OCI-LY3 (cell line): ENCODE results near the gene ABTB2.
A peak's percentile ranks its signal among the peaks of the same experiment; 100 is the strongest.

Experiments
- H2AFZ ChIP-seq: fragments of 200-600, 300-600 bp; shearing (Covaris generic); 2 replicates; pipeline ENCODE4 v1.6.0; 2014; ENCODE audit warnings: antibody characterized with exemption, low read depth, low read length
- H3K27ac ChIP-seq: fragments of 200-600, 300-600 bp; sonication (generic); 2 replicates; pipeline ENCODE4 v1.5.1; 2014; ENCODE audit warnings: mild to moderate bottlenecking, low read length, moderate library complexity, mixed read lengths
- H3K27me3 ChIP-seq: fragments of 200-600, 300-600 bp; sonication (generic); 2 replicates; pipeline ENCODE4 v1.6.1; 2014; ENCODE audit warnings: low read depth, low read length, mixed read lengths
- H3K36me3 ChIP-seq: fragments of 200-600, 300-600 bp; sonication (generic); replicated peaks from 2 replicates; pipeline ENCODE3; 2014; ENCODE audit warnings: low read depth, low read length, mixed read lengths
- H3K4me1 ChIP-seq: fragments of 300-600, 200-600 bp; sonication (generic); 2 replicates; pipeline ENCODE4 v1.6.1; 2014; ENCODE audit warnings: low read length, mixed read lengths
- H3K4me2 ChIP-seq: fragments of 200-600, 300-600 bp; sonication (generic); 2 replicates; pipeline ENCODE4 v1.6.1; 2014; ENCODE audit warnings: low read length, mixed read lengths
- H3K4me3 ChIP-seq: fragments of 300-600, 200-600 bp; sonication (generic); 2 replicates; pipeline ENCODE4 v1.5.1; 2014; ENCODE audit warnings: antibody characterized with exemption, mild to moderate bottlenecking, low read length, moderate library complexity
- H3K79me2 ChIP-seq: fragments of 300-600, 200-600 bp; shearing (Covaris generic); 2 replicates; pipeline ENCODE4 v1.6.1; 2014; ENCODE audit warnings: mild to moderate bottlenecking, low read length, mixed read lengths
- H3K9ac ChIP-seq: fragments of 300-600, 200-600 bp; shearing (Covaris generic); 2 replicates; pipeline ENCODE4 v1.6.0; 2014; ENCODE audit warnings: mild to moderate bottlenecking, low read length, moderate library complexity
- H3K9me3 ChIP-seq: fragments of 200-600, 300-600 bp; shearing (Covaris generic); 2 replicates; pipeline ENCODE4 v1.6.1; 2014; ENCODE audit warnings: low read length, mixed read lengths; ENCODE audit not compliant: insufficient read depth
- H4K20me1 ChIP-seq: fragments of 200-600, 300-600 bp; sonication (generic); 2 replicates; pipeline ENCODE4 v1.6.1; 2016; ENCODE audit warnings: low read length, mixed read lengths; ENCODE audit not compliant: insufficient read depth
- EZH2phosphoT487 ChIP-seq: fragments of 200-600 bp; shearing (Covaris generic); IDR thresholded peaks from 2 replicates; pipeline ENCODE4 v1.6.1; 2018; ENCODE audit warnings: antibody characterized with exemption, mixed run types, low read depth
- TF ChIP-seq, protein P1 (sequence below): fragments of 200-600, 300-600 bp; sonication (generic); IDR thresholded peaks from 2 replicates; pipeline ENCODE4 v1.5.1; 2014; ENCODE audit warnings: antibody characterized with exemption, low read length, low read depth

ABTB2 gene

GRCh38 chr11:34149274-34149673 lies 208.5 kb downstream of the ABTB2 start:
- no peak overlapping the region for H3K4me3 ChIP-seq
- H2AFZ ChIP-seq = no peak overlapping the region
- peaks cover 72% of the 10 kb centered on the region for H3K36me3 ChIP-seq
- H4K20me1 ChIP-seq = no peaks in the 10 kb centered on the region
- H3K79me2 ChIP-seq = peaks cover 11% of the 10 kb centered on the region; the same call in 1 of the 2 replicates
- no peaks in the 10 kb centered on the region for H3K9me3 ChIP-seq
- peaks cover 50% of the 10 kb centered on the region for H3K4me1 ChIP-seq
- H3K27ac ChIP-seq = no peak overlapping the region
- H3K9ac ChIP-seq = no peak overlapping the region
- TF ChIP-seq, protein P1, sequence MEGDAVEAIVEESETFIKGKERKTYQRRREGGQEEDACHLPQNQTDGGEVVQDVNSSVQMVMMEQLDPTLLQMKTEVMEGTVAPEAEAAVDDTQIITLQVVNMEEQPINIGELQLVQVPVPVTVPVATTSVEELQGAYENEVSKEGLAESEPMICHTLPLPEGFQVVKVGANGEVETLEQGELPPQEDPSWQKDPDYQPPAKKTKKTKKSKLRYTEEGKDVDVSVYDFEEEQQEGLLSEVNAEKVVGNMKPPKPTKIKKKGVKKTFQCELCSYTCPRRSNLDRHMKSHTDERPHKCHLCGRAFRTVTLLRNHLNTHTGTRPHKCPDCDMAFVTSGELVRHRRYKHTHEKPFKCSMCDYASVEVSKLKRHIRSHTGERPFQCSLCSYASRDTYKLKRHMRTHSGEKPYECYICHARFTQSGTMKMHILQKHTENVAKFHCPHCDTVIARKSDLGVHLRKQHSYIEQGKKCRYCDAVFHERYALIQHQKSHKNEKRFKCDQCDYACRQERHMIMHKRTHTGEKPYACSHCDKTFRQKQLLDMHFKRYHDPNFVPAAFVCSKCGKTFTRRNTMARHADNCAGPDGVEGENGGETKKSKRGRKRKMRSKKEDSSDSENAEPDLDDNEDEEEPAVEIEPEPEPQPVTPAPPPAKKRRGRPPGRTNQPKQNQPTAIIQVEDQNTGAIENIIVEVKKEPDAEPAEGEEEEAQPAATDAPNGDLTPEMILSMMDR = no peak
- TF ChIP-seq EZH2phosphoT487 = no peak
- H3K4me2 ChIP-seq = no peak overlapping the region
- no peaks in the 10 kb centered on the region for H3K27me3 ChIP-seq

- Histone ChIP-seq H3K27ac (no peak overlapping the region), H2AFZ (no peak overlapping the region), H3K79me2 (peaks cover 6% of the 10 kb centered on the region; the same call in 1 of the 2 replicates), H3K4me1 (peaks cover 50% of the 10 kb centered on the region), H3K4me2 (no peak overlapping the region), H4K20me1 (no peaks in the 10 kb centered on the region), H3K27me3 (no peaks in the 10 kb centered on the region), H3K4me3 (no peak overlapping the region), H3K36me3 (peaks cover 70% of the 10 kb centered on the region), H3K9ac (no peak overlapping the region), H3K9me3 (no peaks in the 10 kb centered on the region)
- no peak for TF ChIP-seq EZH2phosphoT487
- TF ChIP-seq, protein P1 = no peak
Observed at GRCh38 chr11:34148504-34149165, 209.2 kb downstream of the ABTB2 start.

DNA sequence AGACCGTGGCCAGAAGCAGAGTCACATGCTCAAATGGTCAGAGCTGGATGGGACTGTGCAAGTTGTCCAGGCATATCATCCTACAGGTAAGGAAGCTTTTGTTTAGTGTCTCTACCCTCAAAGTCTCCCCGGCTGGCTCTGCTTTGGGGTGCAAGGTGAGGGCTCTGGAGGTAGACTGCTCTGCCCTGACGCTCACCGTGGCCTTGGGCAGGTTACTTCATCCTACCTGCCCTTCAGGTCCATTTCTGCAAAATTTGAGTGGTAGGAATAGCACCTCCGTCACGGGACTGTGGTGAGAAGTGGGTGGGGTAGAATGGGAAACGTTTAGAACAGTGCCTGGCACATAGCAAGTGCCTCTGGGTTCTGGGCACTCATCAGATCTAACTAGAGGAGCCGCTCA lies 210.2 kb downstream of the ABTB2 start:
- peaks cover 45% of the 10 kb centered on the region for H3K4me1 ChIP-seq
- H3K79me2 ChIP-seq = peaks cover 4% of the 10 kb centered on the region; the same call in 1 of the 2 replicates
- no peaks in the 10 kb centered on the region for H3K9me3 ChIP-seq
- H3K4me3 ChIP-seq = no peak overlapping the region
- no peaks in the 10 kb centered on the region for H3K27me3 ChIP-seq
- no peak overlapping the region for H2AFZ ChIP-seq
- no peak overlapping the region for H3K27ac ChIP-seq
- peaks cover 76% of the 10 kb centered on the region for H3K36me3 ChIP-seq
- TF ChIP-seq, protein P1 = no peak
- TF ChIP-seq EZH2phosphoT487 = no peak
- no peaks in the 10 kb centered on the region for H4K20me1 ChIP-seq
- H3K4me2 ChIP-seq = no peak overlapping the region
- no peak overlapping the region for H3K9ac ChIP-seq

DNA sequence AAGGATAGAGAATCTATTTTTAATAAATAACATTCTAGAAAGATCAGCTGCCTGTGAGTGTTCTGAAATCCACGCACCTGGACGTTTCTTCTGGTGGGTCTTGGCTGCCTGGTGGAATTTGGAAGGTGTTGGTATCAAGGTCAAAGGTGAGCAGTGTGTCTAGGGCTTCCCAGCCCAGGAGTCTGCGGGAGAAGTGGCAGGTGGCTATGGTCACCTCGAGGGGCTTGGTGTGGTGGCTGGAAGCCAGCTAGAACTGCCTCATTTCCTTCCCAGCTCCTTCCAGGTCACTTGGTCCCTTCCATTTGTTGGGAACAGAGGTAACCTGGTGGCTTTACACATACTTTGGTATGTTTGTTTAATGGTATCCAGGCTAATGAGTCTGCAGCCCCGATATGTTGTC lies 210.9 kb downstream of the ABTB2 start:
- peaks cover 81% of the 10 kb centered on the region for H3K36me3 ChIP-seq
- no peak overlapping the region for H3K4me2 ChIP-seq
- H4K20me1 ChIP-seq = no peaks in the 10 kb centered on the region
- H3K27me3 ChIP-seq = no peaks in the 10 kb centered on the region
- H3K79me2 ChIP-seq = peaks cover 4% of the 10 kb centered on the region; the same call in 1 of the 2 replicates
- H3K27ac ChIP-seq = peak overlapping the region; percentile 99
- H3K9me3 ChIP-seq = no peaks in the 10 kb centered on the region
- no peak overlapping the region for H2AFZ ChIP-seq
- TF ChIP-seq, protein P1 = no peak
- TF ChIP-seq EZH2phosphoT487 = no peak
- H3K4me3 ChIP-seq = no peak overlapping the region
- peaks cover 45% of the 10 kb centered on the region for H3K4me1 ChIP-seq
- peak overlapping the region; percentile 78; the same call in 1 of the 2 replicates for H3K9ac ChIP-seq
